ENCODE measurements around the gene AKIRIN2. TPM values are rescaled to one million over a fixed set of nuclear protein-coding genes. Genes with fewer than 3 reads are reported as not detected.

Gene AKIRIN2
- total and polyA plus RNA-seq, 8 donors = 43.6 to 71.4 (median 66.5) TPM

- DNase-seq (no peak), ATAC-seq (peak; percentile 53)
- H3K9me3 ChIP-seq = no peaks in the 10 kb centered on the region
- H3K27ac ChIP-seq = no peak overlapping the region
- H3K4me1 ChIP-seq = peaks cover 0 to 4% of the 10 kb centered on the region in 2 donors
- intact Hi-C loops (cut with DNase I) = no loop called here
- peaks cover 0 to 13% of the 10 kb centered on the region in 2 donors for H3K36me3 ChIP-seq
- no peak for TF ChIP-seq CTCF (IDR thresholded peaks at IDR 0.05)
- H3K27me3 ChIP-seq = no peaks in the 10 kb centered on the region
- no peak overlapping the region for H3K4me3 ChIP-seq
Measured at GRCh38 chr6:87628881-87629280, 73.2 kb downstream of the AKIRIN2 start.

GRCh38 chr6:87628424-87628823, 73.6 kb downstream of the AKIRIN2 start:
- Histone ChIP-seq H3K9me3 (no peaks in the 10 kb centered on the region), H3K36me3 (peaks cover 0 to 13% of the 10 kb centered on the region in 2 donors), H3K4me1 (peaks cover 0 to 4% of the 10 kb centered on the region in 2 donors), H3K27me3 (no peaks in the 10 kb centered on the region), H3K4me3 (no peak overlapping the region), H3K27ac (no peak overlapping the region)
- TF ChIP-seq CTCF (IDR thresholded peaks at IDR 0.05) = no peak
- no peak for ATAC-seq
- intact Hi-C loops (cut with DNase I) = no loop called here
- no peak for DNase-seq

Other genes starting within 250 kb of the AKIRIN2 start
- 10 to 100 TPM; 32.0 to 37.0 TPM for gene SLC35A1, start 229.3 kb downstream of the AKIRIN2 start, total RNA-seq
- 10 to 100 TPM; 52.2 to 64.1 (median 55.4) TPM for gene SLC35A1, start 229.3 kb downstream of the AKIRIN2 start, polyA plus RNA-seq (ENCODE audit: insufficient read length in 6 of 6)
- 10 to 100 TPM; 31.1 to 33.3 TPM for gene RARS2, start 112.2 kb downstream of the AKIRIN2 start, total RNA-seq
- gene RARS2, start 112.2 kb downstream of the AKIRIN2 start, polyA plus RNA-seq (ENCODE audit: insufficient read length in 6 of 6) = 10 to 100 TPM; 65.1 to 71.7 (median 69.7) TPM
- gene ORC3, start 112.1 kb downstream of the AKIRIN2 start, total RNA-seq = 10 to 100 TPM; 19.3 to 23.3 TPM
- 10 to 100 TPM; 35.3 to 43.5 (median 38.7) TPM for gene ORC3, start 112.1 kb downstream of the AKIRIN2 start, polyA plus RNA-seq (ENCODE audit: insufficient read length in 6 of 6)

Data from left lung (tissue), 10 donors.